ENCODE results near the gene LHFPL6.

DNA sequence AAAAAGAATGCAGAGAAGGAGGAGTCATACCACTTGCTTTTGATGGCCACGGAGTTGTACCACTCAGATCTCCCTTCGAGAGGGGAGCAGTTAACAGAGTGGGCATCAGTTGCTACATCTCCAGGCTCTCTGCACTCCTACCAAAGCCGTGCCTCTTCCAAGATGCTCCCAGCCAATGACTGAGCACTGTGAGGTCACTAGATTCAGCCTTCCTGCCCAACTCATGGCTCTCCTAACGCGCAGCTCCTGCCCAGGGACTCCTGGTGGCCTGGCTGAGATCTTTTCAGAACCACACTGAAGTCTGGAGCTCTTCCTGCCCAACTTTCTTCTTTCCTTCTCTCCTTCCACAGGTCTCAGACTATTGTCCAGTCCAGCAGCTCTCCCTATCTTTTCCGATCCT lies 66.7 kb downstream of the LHFPL6 start:
- TF ChIP-seq POLR2A (IDR thresholded peaks at IDR 0.05) (no peak), EP300 (IDR thresholded peaks at IDR 0.05) (no peak), POLR2AphosphoS5 (IDR thresholded peaks at IDR 0.05) (no peak)
- TF ChIP-seq, protein P1, sequence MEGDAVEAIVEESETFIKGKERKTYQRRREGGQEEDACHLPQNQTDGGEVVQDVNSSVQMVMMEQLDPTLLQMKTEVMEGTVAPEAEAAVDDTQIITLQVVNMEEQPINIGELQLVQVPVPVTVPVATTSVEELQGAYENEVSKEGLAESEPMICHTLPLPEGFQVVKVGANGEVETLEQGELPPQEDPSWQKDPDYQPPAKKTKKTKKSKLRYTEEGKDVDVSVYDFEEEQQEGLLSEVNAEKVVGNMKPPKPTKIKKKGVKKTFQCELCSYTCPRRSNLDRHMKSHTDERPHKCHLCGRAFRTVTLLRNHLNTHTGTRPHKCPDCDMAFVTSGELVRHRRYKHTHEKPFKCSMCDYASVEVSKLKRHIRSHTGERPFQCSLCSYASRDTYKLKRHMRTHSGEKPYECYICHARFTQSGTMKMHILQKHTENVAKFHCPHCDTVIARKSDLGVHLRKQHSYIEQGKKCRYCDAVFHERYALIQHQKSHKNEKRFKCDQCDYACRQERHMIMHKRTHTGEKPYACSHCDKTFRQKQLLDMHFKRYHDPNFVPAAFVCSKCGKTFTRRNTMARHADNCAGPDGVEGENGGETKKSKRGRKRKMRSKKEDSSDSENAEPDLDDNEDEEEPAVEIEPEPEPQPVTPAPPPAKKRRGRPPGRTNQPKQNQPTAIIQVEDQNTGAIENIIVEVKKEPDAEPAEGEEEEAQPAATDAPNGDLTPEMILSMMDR (IDR thresholded peaks at IDR 0.05): no peak

Data from upper lobe of left lung (tissue), 4 donors.